SK-N-MC (cell line): Measurements from ENCODE around the gene C1QTNF4.

Experiments
- EZH2 ChIP-seq: fragments of 200-600 bp; sonication (generic); IDR thresholded peaks from one replicate; pipeline ENCODE4 v1.6.1; 2017; ENCODE audit warnings: antibody characterized with exemption
- FOXP2 ChIP-seq: optimal IDR thresholded peaks from 2 replicates; pipeline ENCODE3; 2011; ENCODE audit warnings: mild to moderate bottlenecking, moderate library complexity; ENCODE audit not compliant: insufficient read depth; ENCODE audit errors: extremely low read length, control extremely low read depth
- POLR2AphosphoS5 ChIP-seq: IDR thresholded peaks from 2 replicates; pipeline ENCODE4 v1.6.1; 2012; ENCODE audit warnings: mild to moderate bottlenecking, low read depth, low read length, borderline replicate concordance

DNA sequence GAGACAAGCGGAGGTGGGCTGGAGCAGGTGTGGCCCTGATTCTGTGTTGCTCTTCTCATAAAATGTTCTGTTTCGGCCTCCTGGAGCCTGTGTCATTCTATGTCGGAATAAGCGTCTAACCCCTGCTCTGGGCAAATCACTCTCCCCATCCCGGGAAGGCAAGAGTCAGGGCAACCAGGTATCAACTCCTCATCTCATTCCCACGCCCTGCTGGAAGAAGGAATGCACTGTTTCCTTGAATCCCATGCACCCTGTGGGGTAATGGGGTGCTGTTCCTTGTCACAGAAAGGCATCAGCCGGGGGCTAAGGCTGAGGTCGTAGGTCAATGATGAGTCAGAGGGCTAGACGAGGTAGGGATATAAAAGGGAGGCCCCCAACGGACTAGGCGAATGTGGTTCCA is 5.1 kb downstream of the C1QTNF4 start:
- TF ChIP-seq EZH2, result no peak
- no peak for TF ChIP-seq POLR2AphosphoS5
- TF ChIP-seq FOXP2, result no peak
